HEK293T (cell line): ENCODE results near the gene ATG16L2.

Experiments
- ARNT ChIP-seq: fragments of 450-650 bp; IDR thresholded peaks from 2 replicates; pipeline ENCODE4 v1.6.1; 2017; ENCODE audit warnings: mild to moderate bottlenecking
- FOXA1 ChIP-seq: fragments of 450-650 bp; IDR thresholded peaks from 2 replicates; pipeline ENCODE4 v1.6.1; 2016; ENCODE audit warnings: mild to moderate bottlenecking
- FOXK2 ChIP-seq: fragments of 450-650 bp; IDR thresholded peaks from 2 replicates; pipeline ENCODE4 v1.6.1; 2016; ENCODE audit warnings: mild to moderate bottlenecking
- HDGF ChIP-seq: fragments of 450-650 bp; IDR thresholded peaks from 2 replicates; pipeline ENCODE4 v1.6.1; 2017; ENCODE audit warnings: antibody characterized with exemption, borderline replicate concordance
- NFRKB ChIP-seq: fragments of 450-650 bp; IDR thresholded peaks from 2 replicates; pipeline ENCODE4 v1.6.1; 2016; ENCODE audit warnings: mild to moderate bottlenecking, moderate library complexity
- SP1 ChIP-seq: fragments of 450-650 bp; IDR thresholded peaks from 2 replicates; pipeline ENCODE4 v1.6.1; 2017
- SUZ12 ChIP-seq: fragments of 450-650 bp; IDR thresholded peaks from 2 replicates; pipeline ENCODE4 v1.6.1; 2016; ENCODE audit warnings: mild to moderate bottlenecking
- TARDBP ChIP-seq: fragments of 450-650 bp; IDR thresholded peaks from 2 replicates; pipeline ENCODE4 v1.6.1; 2016

DNA sequence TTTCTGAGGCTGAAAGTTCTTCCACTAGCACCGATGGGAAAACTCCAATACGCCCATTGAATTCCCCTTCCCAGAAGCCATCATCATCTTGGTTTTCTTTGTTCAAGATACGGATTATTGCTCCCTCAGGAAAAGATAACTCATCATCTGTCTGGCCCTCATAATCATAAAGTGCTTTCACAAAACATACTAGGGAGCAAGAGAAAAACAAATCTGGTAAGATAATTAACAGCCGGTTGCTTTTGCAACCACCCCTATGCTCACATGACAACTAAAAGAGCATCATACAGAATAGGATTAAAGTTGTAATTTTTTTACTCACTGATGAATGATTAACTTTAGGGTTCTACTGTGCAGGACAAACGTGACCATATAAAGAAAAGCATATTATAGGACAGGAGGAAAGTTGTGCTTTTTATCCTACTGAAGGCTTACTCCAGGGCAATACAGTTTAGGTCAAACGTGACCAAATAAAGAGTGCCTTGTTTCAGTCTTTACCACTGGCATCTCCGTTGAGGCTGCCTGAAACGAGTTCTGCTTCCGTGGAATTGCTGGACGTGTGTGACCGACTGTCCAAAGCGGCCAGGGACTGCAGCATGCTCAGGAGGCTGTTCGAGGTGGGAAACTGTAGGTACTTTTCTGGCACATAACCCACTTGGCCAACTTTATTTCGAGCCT is 28.6 kb downstream of the ATG16L2 start:
- TF ChIP-seq SP1 (no peak), TARDBP (no peak), FOXK2 (no peak), NFRKB (no peak), ARNT (no peak), HDGF (no peak), SUZ12 (no peak), FOXA1 (no peak)
